ENCODE data around the gene EEIG2. TPM values are rescaled to one million over a fixed set of nuclear protein-coding genes. Genes with fewer than 3 reads are reported as not detected.
A peak's percentile ranks its signal among the peaks of the same experiment; 100 is the strongest.

The EEIG2 gene
- total and polyA plus RNA-seq, 11 donors, result 1.2 to 14.1 (median 4.8) TPM

DNA sequence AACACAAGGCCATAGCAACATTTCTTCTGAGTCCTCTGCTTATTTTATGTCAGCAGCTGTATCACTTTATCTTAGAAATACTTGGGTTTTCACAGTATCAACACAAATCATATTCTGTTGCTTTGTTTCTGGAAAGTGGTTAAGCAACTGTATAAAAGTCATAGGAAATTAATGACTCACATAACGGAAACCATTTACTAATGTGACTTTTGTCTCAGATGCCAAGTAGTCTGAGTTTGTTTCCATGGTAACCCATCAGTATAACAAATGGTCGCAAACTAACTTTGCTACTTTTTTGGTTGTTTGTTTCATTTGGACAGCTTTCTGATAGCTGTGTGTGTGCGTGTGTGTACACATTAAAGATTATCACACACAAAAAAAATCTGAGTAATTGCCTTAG is 31.1 kb downstream of the EEIG2 start:
- 24 to 48% (median 34%) methylated on average over 3 of the region's 3 CpGs for WGBS, 4 donors
- TF ChIP-seq POLR2A (IDR thresholded peaks at IDR 0.05) (no peak), CTCF (IDR thresholded peaks at IDR 0.05) (no peak)
- Histone ChIP-seq H3K36me3 (no peaks in the 10 kb centered on the region), H3K27me3 (no peaks in the 10 kb centered on the region), H3K9me3 (no peaks in the 10 kb centered on the region), H3K4me1 (peaks cover 0 to 51% (median 25%) of the 10 kb centered on the region in 12 donors), H3K27ac (peak overlapping the region; percentile 10 to 88 (median 62)), H3K4me3 (peak overlapping the region in 3 of 12 donors; percentile 1 to 27 (median 9))
- intact Hi-C loops (cut with DNase I), result no loop called here
- DNase-seq (peak in 1 of 5 donors; percentile 27), ATAC-seq (peak; percentile 57 to 84 (median 79))

GRCh38 chr1:108591466-108591865 is 31.6 kb downstream of the EEIG2 start:
- Histone ChIP-seq H3K36me3 (no peaks in the 10 kb centered on the region), H3K27me3 (no peaks in the 10 kb centered on the region), H3K4me3 (peak overlapping the region in 2 of 12 donors; percentile 9 to 27), H3K27ac (peak overlapping the region; percentile 10 to 88 (median 62)), H3K4me1 (peaks cover 0 to 53% (median 26%) of the 10 kb centered on the region in 12 donors), H3K9me3 (no peaks in the 10 kb centered on the region)
- WGBS, 4 donors, result 72 to 76% (median 73%) methylated on average over 4 of the region's 4 CpGs
- intact Hi-C loops (cut with DNase I), result no loop called here
- no peak for TF ChIP-seq POLR2A (IDR thresholded peaks at IDR 0.05)
- no peak for TF ChIP-seq CTCF (IDR thresholded peaks at IDR 0.05)
- ATAC-seq, result peak; percentile 49 to 76 (median 64)
- peak in 4 of 5 donors; percentile 26 to 52 (median 35) for DNase-seq

DNA sequence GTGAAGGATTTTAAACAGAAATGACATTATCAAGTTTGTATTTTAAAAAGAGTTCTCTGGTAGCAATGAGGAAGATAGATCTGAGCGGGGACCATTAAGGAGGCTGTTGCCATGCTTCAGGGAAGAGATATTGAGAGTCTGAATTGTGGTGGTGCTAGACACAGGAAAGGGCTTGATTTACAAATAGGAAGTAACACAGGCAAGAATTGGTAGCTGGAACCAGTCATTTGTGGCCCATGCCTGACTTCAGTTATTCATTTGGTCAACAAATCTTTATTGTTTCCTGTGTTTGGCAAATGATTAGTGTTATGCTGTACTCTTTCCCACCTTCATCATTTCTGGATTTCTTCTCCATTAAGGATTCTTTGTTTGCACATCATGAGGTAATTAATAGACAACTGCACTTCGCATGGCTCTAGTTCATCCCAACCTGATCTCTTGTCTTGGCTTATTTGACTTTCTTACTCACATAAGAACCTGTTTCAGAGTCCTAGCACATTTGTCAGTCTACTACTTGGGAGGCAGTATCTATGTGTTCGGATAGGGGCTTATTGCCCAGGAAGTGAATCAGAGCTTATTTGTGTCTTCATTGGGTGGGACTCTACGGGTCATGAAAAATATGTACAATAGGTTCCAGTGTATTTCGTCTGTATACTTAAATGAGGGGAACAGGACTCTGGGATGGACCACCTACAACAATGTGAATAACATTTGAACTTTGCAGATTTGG is 32.3 kb downstream of the EEIG2 start:
- intact Hi-C loops (cut with DNase I), result no loop called here

More for the DNA sequence above, 32.3 kb downstream of the EEIG2 start:
- H3K27me3 ChIP-seq, result no peaks in the 10 kb centered on the region
- peaks cover 0 to 50% (median 27%) of the 10 kb centered on the region in 12 donors for H3K4me1 ChIP-seq
- no peaks in the 10 kb centered on the region for H3K9me3 ChIP-seq
- H3K36me3 ChIP-seq, result no peaks in the 10 kb centered on the region
- ATAC-seq (no peak), DNase-seq (no peak)
- peak overlapping the region in 9 of 12 donors; percentile 45 to 88 (median 77) for H3K27ac ChIP-seq
- H3K4me3 ChIP-seq, result no peak overlapping the region
- WGBS, 4 donors, result 87 to 91% (median 90%) methylated on average over 5 of the region's 5 CpGs
- TF ChIP-seq CTCF (IDR thresholded peaks at IDR 0.05) (no peak), POLR2A (IDR thresholded peaks at IDR 0.05) (no peak)

Measured in heart left ventricle (tissue), 16 donors.